NT2/D1 (cell line): ENCODE measurements around the gene ARID5A.

Source experiments
- YY1 ChIP-seq: IDR thresholded peaks from 2 replicates; pipeline ENCODE4 v1.6.1; 2011; ENCODE audit not compliant: insufficient read length, insufficient read depth
- ZNF274 ChIP-seq: IDR thresholded peaks from 2 replicates; pipeline ENCODE4 v1.6.1; 2011; ENCODE audit warnings: mild to moderate bottlenecking, low read depth, low read length

DNA sequence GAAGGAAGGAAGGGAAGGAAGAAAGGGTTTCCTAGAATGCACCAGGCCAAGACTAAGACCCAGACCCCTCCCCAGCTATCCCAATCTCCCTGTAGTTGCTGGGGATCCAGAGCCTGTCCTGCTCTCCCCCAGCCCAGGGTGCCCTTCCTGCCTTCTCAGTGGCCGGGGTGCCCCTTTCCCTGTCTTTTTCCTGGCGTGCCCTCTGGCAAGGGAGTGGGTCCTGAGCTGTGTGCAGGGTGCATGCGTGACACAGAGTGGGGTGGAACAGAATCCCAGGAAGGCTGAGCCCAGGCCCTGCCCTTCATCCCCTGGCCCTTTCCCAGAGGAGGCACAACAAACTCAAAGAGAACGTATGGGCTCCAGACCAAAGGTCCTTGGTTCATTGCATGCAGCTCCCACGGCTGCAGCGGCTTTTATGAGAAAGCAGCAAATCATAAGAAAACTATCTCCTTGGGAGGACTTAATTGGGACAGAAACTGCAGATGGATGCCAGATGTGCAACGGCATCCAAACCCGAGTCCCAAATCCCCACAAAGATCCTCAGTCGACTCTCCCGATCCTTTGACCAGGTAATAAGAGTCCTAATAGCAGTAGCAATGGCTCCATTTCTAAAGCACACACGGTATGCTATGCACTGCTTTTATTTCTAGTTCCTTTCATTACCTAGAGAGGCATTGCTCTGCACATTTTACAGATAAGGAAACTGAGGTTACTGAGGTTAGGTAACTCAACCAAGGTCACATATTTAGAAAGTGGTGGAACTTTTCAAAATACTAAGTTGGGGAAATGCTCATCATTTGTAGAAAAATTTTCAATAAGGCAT, 12.7 kb upstream of the ARID5A start:
- no peak for TF ChIP-seq YY1
- no peak for TF ChIP-seq ZNF274
